OCI-LY3 (cell line): ENCODE data around the gene CHN2.

Source experiments
- CTCF ChIP-seq: fragments of 200-600, 300-600 bp; sonication (generic); IDR thresholded peaks from 2 replicates; pipeline ENCODE4 v1.5.1; 2014; ENCODE audit warnings: antibody characterized with exemption, low read length, low read depth
- EZH2phosphoT487 ChIP-seq: fragments of 200-600 bp; shearing (Covaris generic); IDR thresholded peaks from 2 replicates; pipeline ENCODE4 v1.6.1; 2018; ENCODE audit warnings: antibody characterized with exemption, mixed run types, low read depth

GRCh38 chr7:29328811-29329210, 134.2 kb downstream of the CHN2 start:
- TF ChIP-seq CTCF (no peak), EZH2phosphoT487 (no peak)
